Endothelial cell of umbilical vein (primary cell): Measurements from ENCODE around the gene FTHL17. TPM values are rescaled to one million over a fixed set of nuclear protein-coding genes. Genes with fewer than 3 reads are reported as not detected.

Experiments used
- BruUV-seq: library from RNA; stranded (reverse); fragments of 400-500 nt; replicated peaks from 2 replicates; lab custom pipeline; 2021; lab: Mats Ljungman, UMichigan
- CTCF ChIA-PET: fragments of 300-600, 350-600 bp; sonication (Branson Sonifier 250); formaldehyde crosslinking; loops from one replicate; lab custom pipeline; 2021; ENCODE audit warnings: antibody characterized with exemption, inconsistent platforms; lab: Charles Lee
- POLR2A ChIA-PET: fragments of 300-600, 350-600 bp; sonication (Branson Sonifier 250); formaldehyde crosslinking; loops from one replicate; lab custom pipeline; 2021; ENCODE audit warnings: antibody characterized with exemption, inconsistent platforms; lab: Charles Lee
- DNase-seq: peaks from one replicate; pipeline ENCODE4 v3.0.0-alpha.2; 2011; ENCODE audit warnings: low read depth, low spot score
- FAIRE-seq: peaks from 2 replicates; lab custom pipeline; 2011; peaks lifted over from hg19 to GRCh38; lab: Jason Lieb, UNC
- H2AFZ ChIP-seq: 2 replicates; pipeline ENCODE4 v1.6.0; 2012; ENCODE audit warnings: low read depth, low read length, control low read depth, inconsistent platforms
- H3K27ac ChIP-seq: 2 replicates; pipeline ENCODE4 v1.5.1; 2011; ENCODE audit warnings: low read depth, mild to moderate bottlenecking, control low read depth, low read length, moderate library complexity; ENCODE audit not compliant: insufficient read depth
- H3K27me3 ChIP-seq, 2 experiments: 2 replicates each; pipeline versions ENCODE4 v1.6.0 to v1.6.1; 2011; ENCODE audit warnings: low read length in 2 of 2, mixed read lengths in 1 of 2; ENCODE audit not compliant: control insufficient read depth in 2 of 2, insufficient read depth in 2 of 2
- H3K36me3 ChIP-seq, 2 experiments: 2 replicates in 1 of 2; 3 replicates in 1 of 2; pipeline ENCODE4 v1.5.1; 2011; ENCODE audit warnings: low read length in 2 of 2, mild to moderate bottlenecking in 1 of 2, moderate library complexity in 1 of 2; ENCODE audit not compliant: control insufficient read depth in 2 of 2, insufficient read depth in 2 of 2; ENCODE audit errors: extremely low read depth in 1 of 2
- H3K4me1 ChIP-seq: 3 replicates; pipeline ENCODE4 v1.5.1; 2011; ENCODE audit warnings: mild to moderate bottlenecking, low read length; ENCODE audit not compliant: control insufficient read depth, insufficient read depth; ENCODE audit errors: extremely low read depth
- H3K4me2 ChIP-seq: 2 replicates; pipeline ENCODE4 v1.6.1; 2011; ENCODE audit warnings: low read length, control low read depth, mixed read lengths; ENCODE audit not compliant: insufficient read depth
- H3K4me3 ChIP-seq, 3 experiments: fragments of 200-600 bp in 1 of 3; sonication (generic), shearing (Covaris generic) in 1 of 3; replicated peaks in 1 of 3; 2 replicates each; pipeline ENCODE4 v1.5.1; 2011 to 2016; ENCODE audit warnings: control low read depth in 3 of 3, low read length in 3 of 3, mild to moderate bottlenecking in 2 of 3, inconsistent platforms in 1 of 3, low read depth in 1 of 3, moderate library complexity in 1 of 3; ENCODE audit not compliant: insufficient read depth in 1 of 3
- H3K79me2 ChIP-seq: 2 replicates; pipeline ENCODE4 v1.6.0; 2012; ENCODE audit warnings: low read length, inconsistent platforms; ENCODE audit not compliant: control insufficient read depth, insufficient read depth
- H3K9ac ChIP-seq: replicated peaks from 2 replicates; pipeline ENCODE3; 2011; ENCODE audit warnings: low read length, control low read depth; ENCODE audit not compliant: insufficient read depth; ENCODE audit errors: extremely low read depth
- H3K9me1 ChIP-seq: replicated peaks from 3 replicates; pipeline ENCODE4 v1.6.0; 2011; ENCODE audit warnings: mild to moderate bottlenecking, low read length; ENCODE audit not compliant: control insufficient read depth, insufficient read depth; ENCODE audit errors: extremely low read depth
- H3K9me3 ChIP-seq: replicated peaks from 2 replicates; pipeline ENCODE4 v1.5.1; 2012; ENCODE audit warnings: low read length, inconsistent platforms; ENCODE audit not compliant: control insufficient read depth, insufficient read depth
- H4K20me1 ChIP-seq: replicated peaks from 2 replicates; pipeline ENCODE3; 2011; ENCODE audit warnings: mild to moderate bottlenecking, low read length; ENCODE audit not compliant: control insufficient read depth, insufficient read depth; ENCODE audit errors: extremely low read depth
- FOS ChIP-seq: IDR thresholded peaks from 2 replicates; pipeline ENCODE4 v1.6.1; 2011; ENCODE audit warnings: mild to moderate bottlenecking, low read length, moderate library complexity, borderline replicate concordance; ENCODE audit not compliant: insufficient read depth
- GATA2 ChIP-seq: IDR thresholded peaks from 2 replicates; pipeline ENCODE4 v1.7.0; 2011; ENCODE audit warnings: low read depth, mild to moderate bottlenecking, moderate library complexity, mixed read lengths, low read length; ENCODE audit not compliant: insufficient read length, insufficient read depth
- POLR2AphosphoS5 ChIP-seq: IDR thresholded peaks from 2 replicates; pipeline ENCODE4 v1.6.1; 2012; ENCODE audit warnings: low read depth, mild to moderate bottlenecking, control low read depth, low read length, moderate library complexity; ENCODE audit not compliant: insufficient read depth
- dilution Hi-C: fragments of 300-500 bp; cut with MboI; formaldehyde crosslinking; loops from one replicate; pipeline ENCODE4 v1.15.0; 2019; ENCODE audit warnings: low sequenced_read_pairs; ENCODE audit not compliant: extremely low pct_ligation_motif_present
- intact Hi-C: fragments of 100-400 bp; cut with micrococcal nuclease; formaldehyde crosslinking; loops from one replicate; pipeline ENCODE4 v1.10.0; 2022
- polyA plus RNA-seq, 4 experiments: library from polyadenylated mRNA; depleted of rRNA in 3 of 4; stranded (reverse) in 3 of 4; unstranded in 1 of 4; fragments of >200 nt; gene quantifications; 2 replicates each; pipeline versions ENCODE4 v1.2.1 to v1.2.3, GENCODE V29; 2011 to 2012; ENCODE audit warnings: missing spikeins in 1 of 4
- total RNA-seq: library from RNA; stranded (reverse); gene quantifications from 2 replicates; pipeline ENCODE4 v1.2.3, GENCODE V29; 2021
- TF ChIP-seq, protein P1 (sequence below), 2 donors: IDR thresholded peaks; 1 replicate in 1 of 2; 2 replicates in 1 of 2; pipeline ENCODE4 v1.5.1; 2011; ENCODE audit warnings: low read length in 2 of 2, mild to moderate bottlenecking in 2 of 2, moderate library complexity in 2 of 2, control low read depth in 1 of 2, inconsistent platforms in 1 of 2, low read depth in 1 of 2; ENCODE audit not compliant: insufficient read depth in 1 of 2; ENCODE audit errors: extremely low read depth in 1 of 2

The FTHL17 gene
- total and polyA plus RNA-seq, 2 donors (not counting 3 experiments of a cell fraction or from before 2014, with no cell fraction given) = not detected

DNA sequence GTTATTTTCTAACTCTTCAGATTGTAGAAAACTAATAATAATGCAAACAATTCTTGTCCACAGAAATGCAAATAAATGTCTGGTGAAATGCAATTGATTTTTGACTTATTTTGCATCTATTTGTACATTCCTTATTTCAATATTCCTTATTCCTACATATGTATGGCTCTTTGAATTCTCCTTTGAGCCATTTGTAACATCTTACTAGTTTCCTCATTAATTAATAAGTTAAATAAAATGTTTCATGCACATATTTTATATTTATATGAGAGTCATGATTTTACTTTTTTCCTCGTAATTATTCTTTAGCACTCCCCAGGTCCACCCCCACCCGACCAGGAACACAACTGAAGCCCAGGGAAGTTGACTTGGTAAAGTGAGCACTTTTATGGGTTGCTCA, 2.7 kb upstream of the FTHL17 start:
- FAIRE-seq = no peak
- dilution Hi-C loops = no loop called here
- no peaks in the 10 kb centered on the region for H3K79me2 ChIP-seq
- ChIA-PET POLR2A (no interaction called here), CTCF (no interaction called here)
- TF ChIP-seq, protein P1, sequence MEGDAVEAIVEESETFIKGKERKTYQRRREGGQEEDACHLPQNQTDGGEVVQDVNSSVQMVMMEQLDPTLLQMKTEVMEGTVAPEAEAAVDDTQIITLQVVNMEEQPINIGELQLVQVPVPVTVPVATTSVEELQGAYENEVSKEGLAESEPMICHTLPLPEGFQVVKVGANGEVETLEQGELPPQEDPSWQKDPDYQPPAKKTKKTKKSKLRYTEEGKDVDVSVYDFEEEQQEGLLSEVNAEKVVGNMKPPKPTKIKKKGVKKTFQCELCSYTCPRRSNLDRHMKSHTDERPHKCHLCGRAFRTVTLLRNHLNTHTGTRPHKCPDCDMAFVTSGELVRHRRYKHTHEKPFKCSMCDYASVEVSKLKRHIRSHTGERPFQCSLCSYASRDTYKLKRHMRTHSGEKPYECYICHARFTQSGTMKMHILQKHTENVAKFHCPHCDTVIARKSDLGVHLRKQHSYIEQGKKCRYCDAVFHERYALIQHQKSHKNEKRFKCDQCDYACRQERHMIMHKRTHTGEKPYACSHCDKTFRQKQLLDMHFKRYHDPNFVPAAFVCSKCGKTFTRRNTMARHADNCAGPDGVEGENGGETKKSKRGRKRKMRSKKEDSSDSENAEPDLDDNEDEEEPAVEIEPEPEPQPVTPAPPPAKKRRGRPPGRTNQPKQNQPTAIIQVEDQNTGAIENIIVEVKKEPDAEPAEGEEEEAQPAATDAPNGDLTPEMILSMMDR (IDR thresholded peaks at IDR 0.05; ENCODE audit: extremely low read depth in 1 of 2, insufficient read depth in 1 of 2, low read depth in 1 of 2, low read length in 2 of 2) = no peak
- TF ChIP-seq POLR2AphosphoS5 = no peak
- H2AFZ ChIP-seq = no peak overlapping the region
- no peaks in the 10 kb centered on the region for H3K27me3 ChIP-seq
- DNase-seq = no peak
- H3K9me3 ChIP-seq = no peaks in the 10 kb centered on the region
- no peaks in the 10 kb centered on the region for H3K4me1 ChIP-seq
- no peak overlapping the region for H3K27ac ChIP-seq
- no peaks in the 10 kb centered on the region for H3K36me3 ChIP-seq
- BruUV-seq = no TSS peak
- intact Hi-C loops = no loop called here
- H3K4me3 ChIP-seq = no peak overlapping the region
- no peaks in the 10 kb centered on the region for H3K9me1 ChIP-seq
- H3K4me2 ChIP-seq = no peak overlapping the region
- no peak overlapping the region for H3K9ac ChIP-seq
- H4K20me1 ChIP-seq = no peaks in the 10 kb centered on the region

GRCh38 chrX:31071262-31071661, 579 bp downstream of the FTHL17 start:
- no peaks in the 10 kb centered on the region for H3K79me2 ChIP-seq
- BruUV-seq = no TSS peak
- intact Hi-C loops = no loop called here
- no peak overlapping the region for H3K4me3 ChIP-seq
- FAIRE-seq (no peak), DNase-seq (no peak)
- H4K20me1 ChIP-seq = no peaks in the 10 kb centered on the region
- H3K4me2 ChIP-seq = no peak overlapping the region
- no peak overlapping the region for H3K9ac ChIP-seq
- H3K4me1 ChIP-seq = no peaks in the 10 kb centered on the region
- no peaks in the 10 kb centered on the region for H3K9me3 ChIP-seq
- ChIA-PET CTCF (no interaction called here), POLR2A (no interaction called here)
- dilution Hi-C loops = no loop called here
- H3K27me3 ChIP-seq = no peaks in the 10 kb centered on the region
- H2AFZ ChIP-seq = no peak overlapping the region
- no peaks in the 10 kb centered on the region for H3K36me3 ChIP-seq
- no peak overlapping the region for H3K27ac ChIP-seq
- no peaks in the 10 kb centered on the region for H3K9me1 ChIP-seq
- TF ChIP-seq GATA2 = no peak
- TF ChIP-seq FOS = no peak
